HUES64 (cell line): ENCODE measurements around the gene PRELID3B. TPM values are rescaled to one million over a fixed set of nuclear protein-coding genes. Genes with fewer than 3 reads are reported as not detected.

Source experiments
- H3K27ac ChIP-seq: 2 replicates; pipeline ENCODE4 v1.7.0; 2013; ENCODE audit warnings: low read depth, low read length, inconsistent platforms
- H3K27me3 ChIP-seq: 2 replicates; pipeline ENCODE4 v1.6.1; 2013; ENCODE audit warnings: mild to moderate bottlenecking, low read length; ENCODE audit not compliant: insufficient read depth
- H3K36me3 ChIP-seq: 2 replicates; pipeline ENCODE4 v1.6.1; 2013; ENCODE audit warnings: mild to moderate bottlenecking, low read length; ENCODE audit not compliant: insufficient read depth
- H3K4me1 ChIP-seq: 2 replicates; pipeline ENCODE4 v1.6.1; 2013; ENCODE audit warnings: mild to moderate bottlenecking, low read length, moderate library complexity; ENCODE audit not compliant: insufficient read depth
- H3K4me3 ChIP-seq: 2 replicates; pipeline ENCODE4 v1.5.1; 2013; ENCODE audit warnings: mild to moderate bottlenecking, low read length, moderate library complexity
- H3K9ac ChIP-seq: 2 replicates; pipeline ENCODE4 v1.6.1; 2013; ENCODE audit warnings: mild to moderate bottlenecking, low read depth, low read length
- H3K9me3 ChIP-seq: 2 replicates; pipeline ENCODE4 v1.6.1; 2013; ENCODE audit warnings: low read depth, low read length; ENCODE audit not compliant: insufficient read depth
- WGBS: fragments of 150-250, 120-280 bp; methylation state at CpG from one replicate; pipeline ENCODE4 v1.1.7; 2013; ENCODE audit warnings: missing lambda C conversion rate; 5-methylcytosine and 5-hydroxymethylcytosine counted together
- polyA plus RNA-seq, 2 experiments: library from polyadenylated mRNA; stranded (reverse); fragments of 50-300 nt; gene quantifications; one replicate each; pipeline ENCODE4 v1.2.3, GENCODE V29; 2013

PRELID3B gene
- 33.7 TPM for polyA plus RNA-seq (2013, experiment 1 of 2)
- polyA plus RNA-seq (2013, experiment 2 of 2), result 35.1 TPM

DNA sequence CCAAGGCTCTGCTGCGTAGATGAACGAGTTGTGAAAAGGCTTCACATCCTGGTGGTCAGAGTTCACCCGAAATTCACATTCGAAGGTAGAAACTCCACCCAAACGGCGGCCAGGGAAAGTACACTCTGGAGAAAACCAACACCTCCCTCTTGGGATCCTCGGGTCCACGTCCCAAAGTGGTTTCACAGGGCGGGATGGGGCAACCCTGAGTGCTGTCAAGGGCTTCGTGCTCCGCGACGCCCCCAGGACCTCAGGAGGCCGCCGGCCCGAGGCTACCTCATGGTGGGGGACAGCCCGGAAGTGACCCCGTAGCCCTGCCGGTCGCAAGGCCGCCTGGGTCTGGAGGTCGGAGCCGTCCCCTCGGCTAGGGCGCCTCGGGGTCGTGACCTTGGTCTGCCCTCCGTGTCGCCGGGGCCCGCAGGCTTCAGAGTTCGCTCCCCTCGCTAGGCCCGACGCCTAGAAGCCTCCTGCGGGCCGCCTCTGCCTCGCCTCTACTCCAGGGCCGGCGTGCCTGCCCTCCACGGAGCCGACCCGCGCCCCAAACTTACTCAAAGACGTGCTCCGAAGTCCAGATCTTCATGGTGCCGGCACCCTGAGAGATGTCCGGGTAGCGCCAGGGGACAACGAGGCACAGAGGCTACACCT lies at the start of gene PRELID3B:
TSS of gene PRELID3B (minus strand) at position 636 of the 645 bp plus-strand sequence. CDS start at position 580, 56 bp downstream.
- Histone ChIP-seq H3K9ac (peak within 1 kb of the TSS; percentile 68), H3K4me1 (peaks cover 9% of the 10 kb centered on the region; the same call in 1 of the 2 replicates), H3K36me3 (peaks cover 17% of the 10 kb centered on the region), H3K27ac (peak within 1 kb of the TSS; percentile 49; the same call in 1 of the 2 replicates), H3K27me3 (peaks cover 3% of the 10 kb centered on the region; the same call in 1 of the 2 replicates), H3K4me3 (peak within 1 kb of the TSS; percentile 77), H3K9me3 (no peaks in the 10 kb centered on the region)
- WGBS, result 5% methylated on average over 50 of the region's 50 CpGs

- Histone ChIP-seq H3K4me3 (no peak overlapping the region), H3K36me3 (no peaks in the 10 kb centered on the region), H3K9me3 (no peaks in the 10 kb centered on the region), H3K4me1 (no peaks in the 10 kb centered on the region), H3K9ac (no peak overlapping the region), H3K27me3 (no peaks in the 10 kb centered on the region), H3K27ac (no peak overlapping the region)
- 19% methylated on average over 5 of the region's 5 CpGs for WGBS
Observed at GRCh38 chr20:59087829-59088433, 45.3 kb upstream of the PRELID3B start.

GRCh38 chr20:59086923-59087322 lies 44.3 kb upstream of the PRELID3B start:
- Histone ChIP-seq H3K9me3 (no peaks in the 10 kb centered on the region), H3K36me3 (no peaks in the 10 kb centered on the region), H3K4me1 (peaks cover 9% of the 10 kb centered on the region; the same call in 1 of the 2 replicates), H3K9ac (no peak overlapping the region), H3K27me3 (no peaks in the 10 kb centered on the region), H3K27ac (no peak overlapping the region), H3K4me3 (no peak overlapping the region)
- 94% methylated on average over 5 of the region's 5 CpGs for WGBS

DNA sequence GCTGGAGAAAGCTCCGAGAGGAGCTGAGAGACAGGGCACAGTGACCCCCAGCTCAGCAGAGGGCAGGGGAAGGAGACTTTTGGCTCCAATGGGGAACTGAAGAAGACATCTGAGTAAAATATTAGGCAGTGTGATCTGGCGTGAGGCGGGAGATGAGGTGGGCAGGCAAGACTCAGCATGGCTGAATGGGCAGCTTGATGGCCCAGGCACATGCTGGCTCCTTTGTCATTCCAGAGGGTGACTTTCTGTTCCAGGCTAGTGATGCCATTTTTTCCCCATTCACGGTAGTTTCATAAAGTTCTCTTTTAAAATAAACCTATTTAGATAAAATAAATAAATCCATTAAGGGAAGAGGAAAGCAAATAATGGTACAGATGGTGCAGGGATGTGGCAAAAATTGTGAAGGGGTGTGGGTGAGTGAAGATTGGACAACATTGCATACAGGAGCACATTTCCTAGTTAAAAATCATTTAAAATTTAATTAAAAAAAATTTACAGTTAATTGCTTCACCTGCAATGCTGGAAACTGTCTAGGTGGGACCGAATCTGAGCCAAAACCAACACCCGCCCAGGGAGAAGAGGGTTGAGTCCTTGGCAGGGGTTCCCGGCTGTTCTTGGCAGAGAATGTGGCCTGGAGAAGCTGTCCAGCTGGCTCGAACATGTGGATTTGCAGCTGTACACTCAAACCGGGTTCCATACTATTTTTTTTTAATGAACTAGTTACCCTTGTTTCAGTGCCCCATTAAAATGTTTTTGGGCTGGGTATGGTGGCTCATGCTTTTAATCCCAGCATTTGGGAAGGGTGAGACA lies 41.7 kb upstream of the PRELID3B start:
- H3K36me3 ChIP-seq, result no peaks in the 10 kb centered on the region
- no peak overlapping the region for H3K4me3 ChIP-seq
- H3K4me1 ChIP-seq, result peaks cover 9% of the 10 kb centered on the region; the same call in 1 of the 2 replicates
- no peak overlapping the region for H3K9ac ChIP-seq
- H3K9me3 ChIP-seq, result no peaks in the 10 kb centered on the region
- no peak overlapping the region for H3K27ac ChIP-seq
- H3K27me3 ChIP-seq, result no peaks in the 10 kb centered on the region
- 95% methylated on average over 9 of the region's 9 CpGs for WGBS

- H3K36me3 ChIP-seq, result no peaks in the 10 kb centered on the region
- no peaks in the 10 kb centered on the region for H3K27me3 ChIP-seq
- no peak overlapping the region for H3K9ac ChIP-seq
- peaks cover 9% of the 10 kb centered on the region; the same call in 1 of the 2 replicates for H3K4me1 ChIP-seq
- no peaks in the 10 kb centered on the region for H3K9me3 ChIP-seq
- WGBS, result 92% methylated on average over 1 of the region's 1 CpG
- H3K4me3 ChIP-seq, result no peak overlapping the region
- no peak overlapping the region for H3K27ac ChIP-seq
Observed at GRCh38 chr20:59082981-59083380, 40.4 kb upstream of the PRELID3B start.

- H3K9me3 ChIP-seq, result no peaks in the 10 kb centered on the region
- 78% methylated on average over 2 of the region's 3 CpGs for WGBS
- H3K4me1 ChIP-seq, result peaks cover 9% of the 10 kb centered on the region; the same call in 1 of the 2 replicates
- no peak overlapping the region for H3K9ac ChIP-seq
- no peak overlapping the region for H3K27ac ChIP-seq
- peaks cover 2% of the 10 kb centered on the region; the same call in 1 of the 2 replicates for H3K27me3 ChIP-seq
- no peaks in the 10 kb centered on the region for H3K36me3 ChIP-seq
- H3K4me3 ChIP-seq, result no peak overlapping the region
Observed at GRCh38 chr20:59082077-59082740, 39.6 kb upstream of the PRELID3B start.

GRCh38 chr20:59081036-59081435 lies 38.5 kb upstream of the PRELID3B start:
- WGBS, result 89% methylated on average over 3 of the region's 3 CpGs
- Histone ChIP-seq H3K4me1 (peaks cover 9% of the 10 kb centered on the region; the same call in 1 of the 2 replicates), H3K4me3 (no peak overlapping the region), H3K9ac (no peak overlapping the region), H3K36me3 (no peaks in the 10 kb centered on the region), H3K27me3 (peaks cover 5% of the 10 kb centered on the region; the same call in 1 of the 2 replicates), H3K27ac (no peak overlapping the region), H3K9me3 (no peaks in the 10 kb centered on the region)

- peaks cover 7% of the 10 kb centered on the region; the same call in 1 of the 2 replicates for H3K27me3 ChIP-seq
Observed at GRCh38 chr20:59078231-59078630, 35.6 kb upstream of the PRELID3B start.

DNA sequence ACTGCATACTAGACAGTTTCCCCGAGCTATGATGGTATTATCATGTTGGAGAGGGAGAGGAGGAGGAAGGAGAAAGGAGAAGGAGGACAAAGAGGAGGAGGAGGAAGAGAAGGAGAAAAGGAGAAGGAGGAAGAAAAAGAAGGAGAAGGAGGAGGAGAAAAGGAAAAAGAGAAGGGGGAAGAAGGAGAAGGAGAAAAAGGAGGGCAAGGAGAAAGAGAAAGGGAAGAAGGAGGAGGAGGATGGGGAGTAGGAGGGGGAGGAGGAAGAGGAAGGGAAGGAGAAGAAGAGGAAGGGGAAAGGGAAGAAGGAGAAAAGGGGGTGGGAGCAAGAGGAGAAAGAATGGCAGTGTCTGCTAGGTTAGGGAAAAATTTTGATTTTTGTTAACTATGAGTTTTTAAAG lies 35.1 kb upstream of the PRELID3B start:
- no peaks in the 10 kb centered on the region for H3K9me3 ChIP-seq
- peaks cover 11% of the 10 kb centered on the region; the same call in 1 of the 2 replicates for H3K27me3 ChIP-seq
- H3K9ac ChIP-seq, result no peak overlapping the region
- H3K4me3 ChIP-seq, result no peak overlapping the region
- 90% methylated on average over 1 of the region's 1 CpG for WGBS
- H3K4me1 ChIP-seq, result peaks cover 8% of the 10 kb centered on the region; the same call in 1 of the 2 replicates
- H3K27ac ChIP-seq, result no peak overlapping the region
- no peaks in the 10 kb centered on the region for H3K36me3 ChIP-seq

More at GRCh38 chr20:59078231-59078630, 35.6 kb upstream of the PRELID3B start:
- no peak overlapping the region for H3K9ac ChIP-seq
- H3K4me1 ChIP-seq, result peaks cover 9% of the 10 kb centered on the region; the same call in 1 of the 2 replicates
- no peak overlapping the region for H3K4me3 ChIP-seq
- H3K9me3 ChIP-seq, result no peaks in the 10 kb centered on the region
- no peaks in the 10 kb centered on the region for H3K36me3 ChIP-seq
- no peak overlapping the region for H3K27ac ChIP-seq
- 92% methylated on average over 5 of the region's 5 CpGs for WGBS

GRCh38 chr20:59075934-59076508 lies 33.4 kb upstream of the PRELID3B start:
- no peak overlapping the region for H3K9ac ChIP-seq
- H3K27me3 ChIP-seq, result peaks cover 11% of the 10 kb centered on the region; the same call in 1 of the 2 replicates
- no peaks in the 10 kb centered on the region for H3K36me3 ChIP-seq
- H3K9me3 ChIP-seq, result no peaks in the 10 kb centered on the region
- H3K27ac ChIP-seq, result no peak overlapping the region
- no peaks in the 10 kb centered on the region for H3K4me1 ChIP-seq
- 77% methylated on average over 4 of the region's 4 CpGs for WGBS
- no peak overlapping the region for H3K4me3 ChIP-seq
